Activated CD8-positive, alpha-beta memory T cell treated with anti-CD3 and anti-CD28 coated beads, Interleukin-2, amount 10 ng/mL, durations not matched to agents 7 days and 5 days (primary cell): ENCODE results near the gene SLC23A3. TPM values are rescaled to one million over a fixed set of nuclear protein-coding genes. Genes with fewer than 3 reads are reported as not detected.

ENCODE experiments used
- ATAC-seq: fragments of 150-1000 bp; cut with Tn5 transposase; one replicate; pipeline ENCODE4 v1.10.0; 2021; ENCODE audit warnings: moderate library complexity
- CTCF ChIA-PET: fragments of 350-600 bp; sonication (Branson Sonifier 250); formaldehyde crosslinking; loops from one replicate; lab custom pipeline; 2021; ENCODE audit warnings: antibody characterized with exemption; lab: Charles Lee
- DNase-seq: peaks from one replicate; pipeline ENCODE4 v3.0.0-alpha.2; 2020
- H3K27ac Mint-ChIP-seq: one replicate; pipeline ENCODE4 v1.8.0; 2021; ENCODE audit warnings: mild to moderate bottlenecking, mixed read lengths
- H3K27me3 Mint-ChIP-seq: one replicate; pipeline ENCODE4 v1.8.0; 2021; ENCODE audit warnings: mixed read lengths
- H3K36me3 Mint-ChIP-seq: one replicate; pipeline ENCODE4 v1.8.0; 2021; ENCODE audit warnings: mild to moderate bottlenecking, mixed read lengths
- H3K4me1 Mint-ChIP-seq: one replicate; pipeline ENCODE4 v1.8.0; 2021; ENCODE audit warnings: mixed read lengths
- H3K4me3 Mint-ChIP-seq: one replicate; pipeline ENCODE4 v1.8.0; 2021; ENCODE audit warnings: mild to moderate bottlenecking, moderate library complexity, mixed read lengths
- H3K9me3 Mint-ChIP-seq: one replicate; pipeline ENCODE4 v1.8.0; 2022; ENCODE audit warnings: low read depth, mixed read lengths
- total RNA-seq, 2 experiments: library from RNA; stranded (reverse); gene quantifications; one replicate each; pipeline ENCODE4 v1.2.3, GENCODE V29; 2021

Gene SLC23A3
- total RNA-seq, 2 experiments from 2014 or later, result 2.6 to 3.2 TPM

GRCh38 chr2:219199470-219200211 lies 29.8 kb upstream of the SLC23A3 start:
- Mint-ChIP-seq H3K27ac (peak overlapping the region; percentile 45), H3K9me3 (peaks cover 8% of the 10 kb centered on the region), H3K4me1 (peaks cover 18% of the 10 kb centered on the region), H3K27me3 (no peaks in the 10 kb centered on the region), H3K4me3 (no peak overlapping the region), H3K36me3 (peaks cover 8% of the 10 kb centered on the region)
- ATAC-seq (peak; percentile 26), DNase-seq (no peak)
- CTCF ChIA-PET, result interaction anchor here (0.8 to 2.5 kb wide), 5 partner anchors 18 to 79 kb away, joined by 3 to 14 read pairs (median 4); partner anchors contain the start of gene DNAJB2

- ATAC-seq (no peak), DNase-seq (no peak)
- Mint-ChIP-seq H3K27me3 (no peaks in the 10 kb centered on the region), H3K36me3 (peaks cover 7% of the 10 kb centered on the region), H3K27ac (no peak overlapping the region), H3K4me3 (no peak overlapping the region), H3K9me3 (peaks cover 5% of the 10 kb centered on the region), H3K4me1 (peaks cover 18% of the 10 kb centered on the region)
- CTCF ChIA-PET, result interaction anchor here (0.8 to 2.5 kb wide), 4 partner anchors 17 to 80 kb away, joined by 3 to 14 read pairs (median 5); partner anchors contain the start of gene DNAJB2
Observed at GRCh38 chr2:219198974-219199373, 29.1 kb upstream of the SLC23A3 start.

- CTCF ChIA-PET, result interaction anchor here (1.1 to 1.7 kb wide), 4 partner anchors 15 to 27 kb away, joined by 3 to 4 read pairs (median 3); partner anchors contain the start of gene CNPPD1
- Mint-ChIP-seq H3K4me1 (peaks cover 18% of the 10 kb centered on the region), H3K27ac (no peak overlapping the region), H3K27me3 (no peaks in the 10 kb centered on the region), H3K4me3 (no peak overlapping the region), H3K36me3 (peaks cover 4% of the 10 kb centered on the region), H3K9me3 (peaks cover 3% of the 10 kb centered on the region)
- ATAC-seq, result no peak
- DNase-seq, result no peak
Observed at GRCh38 chr2:219197388-219197787, 27.6 kb upstream of the SLC23A3 start.

GRCh38 chr2:219186754-219187456 lies 17.1 kb upstream of the SLC23A3 start:
- H3K27me3 Mint-ChIP-seq, result no peaks in the 10 kb centered on the region
- no peak for DNase-seq
- peak overlapping the region; percentile 33 for H3K27ac Mint-ChIP-seq
- no peak for ATAC-seq
- no peak overlapping the region for H3K4me3 Mint-ChIP-seq
- peaks cover 28% of the 10 kb centered on the region for H3K4me1 Mint-ChIP-seq
- CTCF ChIA-PET, result no interaction called here
- H3K36me3 Mint-ChIP-seq, result peaks cover 24% of the 10 kb centered on the region
- H3K9me3 Mint-ChIP-seq, result no peaks in the 10 kb centered on the region

- CTCF ChIA-PET, result interaction anchor here (0.8 kb wide), 1 partner anchor 13 kb away, joined by 3 read pairs; no protein-coding TSS in a partner anchor
- no peaks in the 10 kb centered on the region for H3K9me3 Mint-ChIP-seq
- peaks cover 45% of the 10 kb centered on the region for H3K36me3 Mint-ChIP-seq
- ATAC-seq (no peak), DNase-seq (no peak)
- H3K4me1 Mint-ChIP-seq, result peaks cover 55% of the 10 kb centered on the region
- H3K4me3 Mint-ChIP-seq, result no peak overlapping the region
- H3K27ac Mint-ChIP-seq, result no peak overlapping the region
- H3K27me3 Mint-ChIP-seq, result no peaks in the 10 kb centered on the region
Observed at GRCh38 chr2:219184121-219184520, 14.3 kb upstream of the SLC23A3 start.

GRCh38 chr2:219183151-219183772 lies 13.4 kb upstream of the SLC23A3 start:
- Mint-ChIP-seq H3K4me1 (peaks cover 58% of the 10 kb centered on the region), H3K4me3 (no peak overlapping the region), H3K36me3 (peaks cover 48% of the 10 kb centered on the region)

GRCh38 chr2:219182331-219183150 lies 12.7 kb upstream of the SLC23A3 start:
- no peaks in the 10 kb centered on the region for H3K9me3 Mint-ChIP-seq
- H3K4me1 Mint-ChIP-seq, result peaks cover 60% of the 10 kb centered on the region
- H3K27ac Mint-ChIP-seq, result peak overlapping the region; percentile 81
- DNase-seq (peak; percentile 62), ATAC-seq (no peak)
- no peak overlapping the region for H3K4me3 Mint-ChIP-seq
- no peaks in the 10 kb centered on the region for H3K27me3 Mint-ChIP-seq
- CTCF ChIA-PET, result interaction anchor here (0.8 to 3.7 kb wide), 10 partner anchors 11 to 112 kb away, joined by 3 to 16 read pairs (median 6); partner anchors contain the start of gene ZFAND2B
- peaks cover 49% of the 10 kb centered on the region for H3K36me3 Mint-ChIP-seq

More at GRCh38 chr2:219183151-219183772, 13.4 kb upstream of the SLC23A3 start:
- Mint-ChIP-seq H3K27ac (peak overlapping the region; percentile 81), H3K27me3 (no peaks in the 10 kb centered on the region), H3K9me3 (no peaks in the 10 kb centered on the region)
- no peak for ATAC-seq
- CTCF ChIA-PET, result interaction anchor here (0.8 to 3.6 kb wide), 6 partner anchors 10 to 112 kb away, joined by 4 to 14 read pairs (median 8); partner anchors contain the start of gene ZFAND2B
- no peak for DNase-seq

GRCh38 chr2:219181531-219181930 lies 11.7 kb upstream of the SLC23A3 start:
- Mint-ChIP-seq H3K9me3 (no peaks in the 10 kb centered on the region), H3K4me3 (peak overlapping the region; percentile 13), H3K27me3 (no peaks in the 10 kb centered on the region), H3K36me3 (peaks cover 47% of the 10 kb centered on the region), H3K27ac (peak overlapping the region; percentile 81), H3K4me1 (peaks cover 55% of the 10 kb centered on the region)
- no peak for DNase-seq
- CTCF ChIA-PET, result interaction anchor here (0.8 to 3.7 kb wide), 11 partner anchors 10 to 113 kb away, joined by 3 to 16 read pairs (median 7); partner anchors contain the start of genes DNAJB2 and ZFAND2B
- no peak for ATAC-seq

- CTCF ChIA-PET, result interaction anchor here (0.8 to 3.7 kb wide), 9 partner anchors 9 to 114 kb away, joined by 3 to 16 read pairs (median 8); partner anchors contain the start of genes DNAJB2 and ZFAND2B
- peaks cover 56% of the 10 kb centered on the region for H3K4me1 Mint-ChIP-seq
Observed at GRCh38 chr2:219180961-219181360, 11.1 kb upstream of the SLC23A3 start.

GRCh38 chr2:219179601-219180465 lies 10.0 kb upstream of the SLC23A3 start:
- Mint-ChIP-seq H3K4me1 (peaks cover 66% of the 10 kb centered on the region), H3K36me3 (peaks cover 44% of the 10 kb centered on the region), H3K27ac (peak overlapping the region; percentile 78), H3K27me3 (no peaks in the 10 kb centered on the region), H3K9me3 (no peaks in the 10 kb centered on the region), H3K4me3 (peak overlapping the region; percentile 79)
- CTCF ChIA-PET, result interaction anchor here (1.2 to 3.7 kb wide), 7 partner anchors 13 to 115 kb away, joined by 3 to 16 read pairs (median 6); partner anchors contain the start of gene DNAJB2
- DNase-seq, result no peak
- ATAC-seq, result no peak

More at GRCh38 chr2:219180961-219181360, 11.1 kb upstream of the SLC23A3 start:
- no peak for ATAC-seq
- peaks cover 47% of the 10 kb centered on the region for H3K36me3 Mint-ChIP-seq
- no peaks in the 10 kb centered on the region for H3K27me3 Mint-ChIP-seq
- DNase-seq, result no peak
- no peaks in the 10 kb centered on the region for H3K9me3 Mint-ChIP-seq
- H3K4me3 Mint-ChIP-seq, result no peak overlapping the region
- peak overlapping the region; percentile 81 for H3K27ac Mint-ChIP-seq

GRCh38 chr2:219178377-219179175 lies 8.7 kb upstream of the SLC23A3 start:
- DNase-seq, result peak; percentile 63
- Mint-ChIP-seq H3K4me1 (peaks cover 73% of the 10 kb centered on the region), H3K36me3 (peaks cover 45% of the 10 kb centered on the region), H3K4me3 (peak overlapping the region; percentile 79), H3K27me3 (no peaks in the 10 kb centered on the region), H3K9me3 (no peaks in the 10 kb centered on the region), H3K27ac (peak overlapping the region; percentile 78)
- CTCF ChIA-PET, result interaction anchor here (1.3 to 3.7 kb wide), 4 partner anchors 15 to 116 kb away, joined by 5 to 16 read pairs (median 6); no protein-coding TSS in a partner anchor
- ATAC-seq, result peak; percentile 5
